HCT116 (cell line): Measurements from ENCODE around the gene SCAF4. TPM values are rescaled to one million over a fixed set of nuclear protein-coding genes. Genes with fewer than 3 reads are reported as not detected.

Experiments used
- ATAC-seq: fragments of 200-7000 bp; cut with Tn5 transposase; 2 replicates; pipeline ENCODE4 v1.9.1; 2020; ENCODE audit warnings: mild to moderate bottlenecking, moderate library complexity
- BruUV-seq: library from RNA; stranded (reverse); fragments of 400-500 nt; replicated peaks from 2 replicates; lab custom pipeline; 2021; lab: Mats Ljungman, UMichigan
- CTCF ChIA-PET: fragments of 300-600 bp; sonication (Branson Sonifier 250); formaldehyde crosslinking; loops from one replicate; lab custom pipeline; 2021; ENCODE audit warnings: antibody characterized with exemption; lab: Charles Lee
- POLR2A ChIA-PET: fragments of 300-600, 350-600 bp; sonication (Branson Sonifier 250); formaldehyde crosslinking; loops from one replicate; lab custom pipeline; 2021; ENCODE audit warnings: antibody characterized with exemption; lab: Charles Lee
- RAD21 ChIA-PET, 2 experiments: fragments of 300-600 bp; sonication (Branson Sonifier 250); formaldehyde crosslinking; loops; one replicate each; lab custom pipeline; 2023; ENCODE audit warnings: low total read pairs in 2 of 2; ENCODE audit not compliant: uncharacterized antibody in 2 of 2, unreplicated experiment in 2 of 2, low non-redundant PET in 1 of 2; lab: Charles Lee
- DNase-seq: peaks from one replicate; pipeline ENCODE4 v3.0.0-alpha.2; 2010; ENCODE audit warnings: low read depth, low spot score
- H2AFZ ChIP-seq: fragments of 200-600 bp; shearing (Covaris generic), sonication (generic); 2 replicates; pipeline ENCODE4 v1.6.1; 2017; ENCODE audit warnings: low read depth, mixed run types, mixed read lengths, antibody characterized with exemption, low read length; ENCODE audit not compliant: poor library complexity, severe bottlenecking
- H3K27ac ChIP-seq: 2 replicates; pipeline ENCODE4 v1.5.1; 2012; ENCODE audit warnings: low read depth, low read length
- H3K27me3 ChIP-seq: fragments of 200-600 bp; sonication (generic); 2 replicates; pipeline ENCODE4 v1.6.1; 2016; ENCODE audit warnings: mixed run types, low read length, mixed read lengths; ENCODE audit not compliant: insufficient read depth
- H3K36me3 ChIP-seq, 2 experiments: fragments of 200-500 bp in 1 of 2; fragments of 200-600 bp in 1 of 2; sonication (Bioruptor generic) in 1 of 2; sonication (generic) in 1 of 2; 2 replicates each; pipeline versions ENCODE4 v1.5.1 to v1.6.1; 2014 to 2016; ENCODE audit warnings: low read length in 2 of 2, inconsistent platforms in 1 of 2, mixed read lengths in 1 of 2, mixed run types in 1 of 2; ENCODE audit not compliant: insufficient read depth in 2 of 2, control insufficient read depth in 1 of 2
- H3K4me1 ChIP-seq, 2 experiments: fragments of 200-600 bp in 1 of 2; sonication (generic) in 1 of 2; 2 replicates each; pipeline versions ENCODE4 v1.5.1 to v1.6.1; 2012 to 2017; ENCODE audit warnings: low read length in 2 of 2, inconsistent platforms in 1 of 2, mild to moderate bottlenecking in 1 of 2, mixed read lengths in 1 of 2, mixed run types in 1 of 2, moderate library complexity in 1 of 2; ENCODE audit not compliant: insufficient read depth in 2 of 2, control insufficient read depth in 1 of 2
- H3K4me2 ChIP-seq: fragments of 200-600 bp; sonication (generic); 2 replicates; pipeline ENCODE4 v1.6.1; 2017; ENCODE audit warnings: mixed run types, low read length, mixed read lengths
- H3K4me3 ChIP-seq, 2 experiments: fragments of 200-600 bp in 1 of 2; sonication (generic) in 1 of 2; replicated peaks in 1 of 2; 2 replicates each; pipeline ENCODE4 v1.5.1; 2011 to 2016; ENCODE audit warnings: low read length in 2 of 2, control low read depth in 1 of 2, low read depth in 1 of 2, mild to moderate bottlenecking in 1 of 2, mixed read lengths in 1 of 2, mixed run types in 1 of 2
- H3K79me2 ChIP-seq: fragments of 200-600 bp; sonication (generic); 2 replicates; pipeline ENCODE4 v1.6.1; 2017; ENCODE audit warnings: mild to moderate bottlenecking, mixed run types, low read length, moderate library complexity, mixed read lengths; ENCODE audit not compliant: insufficient read depth
- H3K9ac ChIP-seq: fragments of 200-600 bp; sonication (generic); 2 replicates; pipeline ENCODE4 v1.6.1; 2016; ENCODE audit warnings: low read length, mixed read lengths
- H3K9me2 ChIP-seq: fragments of 200-600 bp; sonication (generic), shearing (Covaris generic); 2 replicates; pipeline ENCODE4 v1.6.1; 2017; ENCODE audit warnings: mixed run types, mild to moderate bottlenecking, moderate library complexity; ENCODE audit not compliant: insufficient read depth
- H3K9me3 ChIP-seq, 2 experiments: fragments of 200-500 bp in 1 of 2; fragments of 200-600 bp in 1 of 2; sonication (Bioruptor generic) in 1 of 2; sonication (generic) in 1 of 2; 2 replicates each; pipeline ENCODE4 v1.6.1; 2014 to 2017; ENCODE audit warnings: low read length in 2 of 2, mixed read lengths in 2 of 2, inconsistent platforms in 1 of 2, low read depth in 1 of 2, mild to moderate bottlenecking in 1 of 2, mixed run types in 1 of 2, moderate library complexity in 1 of 2; ENCODE audit not compliant: control insufficient read depth in 1 of 2, insufficient read depth in 1 of 2
- H4K20me1 ChIP-seq: fragments of 200-600 bp; sonication (generic), shearing (Covaris generic); 2 replicates; pipeline ENCODE4 v1.6.1; 2017; ENCODE audit warnings: mixed run types, mild to moderate bottlenecking, moderate library complexity; ENCODE audit not compliant: insufficient read depth
- CEBPB ChIP-seq: IDR thresholded peaks from 2 replicates; pipeline ENCODE4 v1.6.1; 2012; ENCODE audit warnings: low read depth
- CTCF ChIP-seq, 3 experiments: fragments of 200-600 bp in 1 of 3; sonication (generic) in 1 of 3; IDR thresholded peaks in 2 of 3; conservative IDR thresholded peaks in 1 of 3; 2 replicates each; pipeline ENCODE4 v1.5.1; 2012 to 2017; ENCODE audit warnings: low read depth in 2 of 3, low read length in 2 of 3, antibody characterized with exemption in 1 of 3, borderline replicate concordance in 1 of 3, control low read depth in 1 of 3, mild to moderate bottlenecking in 1 of 3, mixed read lengths in 1 of 3, mixed run types in 1 of 3, moderate library complexity in 1 of 3; ENCODE audit not compliant: insufficient read depth in 1 of 3
- EGR1 ChIP-seq: IDR thresholded peaks from 2 replicates; pipeline ENCODE4 v1.6.1; 2012; ENCODE audit warnings: low read depth
- ELF1 ChIP-seq: IDR thresholded peaks from 2 replicates; pipeline ENCODE4 v1.6.1; 2012; ENCODE audit warnings: low read depth, borderline replicate concordance
- EZH2 ChIP-seq: fragments of 200-600 bp; sonication (generic); IDR thresholded peaks from 2 replicates; pipeline ENCODE4 v1.6.1; 2017; ENCODE audit warnings: antibody characterized with exemption, mixed run types
- FOSL1 ChIP-seq: IDR thresholded peaks from 2 replicates; pipeline ENCODE4 v1.6.1; 2012; ENCODE audit warnings: low read depth
- JUND ChIP-seq: IDR thresholded peaks from 2 replicates; pipeline ENCODE4 v1.6.1; 2012
- POLR2AphosphoS5 ChIP-seq: IDR thresholded peaks from 2 replicates; pipeline ENCODE4 v1.6.1; 2011; ENCODE audit warnings: mild to moderate bottlenecking, low read depth, low read length, moderate library complexity
- RAD21 ChIP-seq: IDR thresholded peaks from 2 replicates; pipeline ENCODE4 v1.6.1; 2012; ENCODE audit warnings: low read depth, mild to moderate bottlenecking
- REST ChIP-seq: IDR thresholded peaks from 2 replicates; pipeline ENCODE4 v1.6.1; 2012; ENCODE audit warnings: low read depth
- SIN3A ChIP-seq: IDR thresholded peaks from 2 replicates; pipeline ENCODE4 v1.6.1; 2012; ENCODE audit warnings: low read depth
- SP1 ChIP-seq: IDR thresholded peaks from 2 replicates; pipeline ENCODE4 v1.6.1; 2012; ENCODE audit warnings: low read depth
- SRF ChIP-seq: IDR thresholded peaks from 2 replicates; pipeline ENCODE4 v1.6.1; 2012; ENCODE audit warnings: low read depth
- YY1 ChIP-seq: IDR thresholded peaks from 2 replicates; pipeline ENCODE4 v1.6.1; 2011; ENCODE audit warnings: low read length, low read depth, moderate library complexity, mild to moderate bottlenecking; ENCODE audit not compliant: insufficient replicate concordance; ENCODE audit errors: extremely low read depth
- ZBTB33 ChIP-seq: IDR thresholded peaks from 2 replicates; pipeline ENCODE4 v1.6.1; 2011; ENCODE audit warnings: mild to moderate bottlenecking, low read length, moderate library complexity; ENCODE audit not compliant: insufficient replicate concordance; ENCODE audit errors: extremely low read depth
- ZFX ChIP-seq: fragments of 450-650 bp; IDR thresholded peaks from 2 replicates; pipeline ENCODE4 v1.6.1; 2017
- intact Hi-C: fragments of 100-400 bp; cut with micrococcal nuclease; formaldehyde crosslinking; loops from 2 replicates; pipeline ENCODE4 v1.10.0; 2022
- total RNA-seq: library from RNA; stranded (reverse); gene quantifications from one replicate; pipeline ENCODE4 v1.2.1, GENCODE V29; 2021; ENCODE audit not compliant: unreplicated experiment
- TF ChIP-seq, protein P1 (sequence below): IDR thresholded peaks from 2 replicates; pipeline ENCODE4 v1.6.1; 2012

SCAF4 gene
- total RNA-seq, 1 experiment from 2014 or later, result 31.1 TPM

DNA sequence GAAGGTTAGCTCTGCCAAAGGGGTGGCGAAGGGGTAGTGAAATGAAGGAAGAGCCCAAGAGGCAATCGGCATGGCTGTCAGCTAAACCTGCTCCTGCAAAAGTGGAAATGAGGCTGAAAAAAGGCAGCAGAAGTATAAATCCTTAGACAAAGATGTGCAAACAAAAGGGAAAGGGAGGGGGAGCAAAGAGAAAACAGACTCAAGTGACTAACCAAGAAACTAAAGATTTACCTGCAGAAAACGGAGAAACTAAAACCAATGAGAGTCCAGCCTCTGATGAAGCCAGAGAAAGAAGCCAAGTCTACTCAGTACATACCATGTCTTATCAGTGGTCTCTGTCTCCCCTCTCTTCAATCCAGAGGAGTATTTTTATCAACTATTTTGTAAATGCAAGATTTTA lies 25.4 kb downstream of the SCAF4 start:
- no peak overlapping the region for H3K9ac ChIP-seq
- ChIA-PET CTCF (no interaction called here), POLR2A (no interaction called here), RAD21 (no interaction called here)
- H3K9me3 ChIP-seq, result no peaks in the 10 kb centered on the region
- H3K27me3 ChIP-seq, result no peaks in the 10 kb centered on the region
- peaks cover 2 to 16% of the 10 kb centered on the region in 2 experiments; a peak in 3 of 4 replicates for H3K36me3 ChIP-seq
- H2AFZ ChIP-seq, result no peak overlapping the region
- DNase-seq, result no peak
- ATAC-seq, result no peak
- intact Hi-C loops, result no loop called here
- no peak overlapping the region for H3K4me3 ChIP-seq
- no peak for TF ChIP-seq SRF
- TF ChIP-seq ZFX, result no peak
- no peak for TF ChIP-seq YY1
- no peak for TF ChIP-seq REST
- no peak for TF ChIP-seq EZH2
- TF ChIP-seq SIN3A, result no peak
- TF ChIP-seq CEBPB, result no peak
- no peak for TF ChIP-seq EGR1
- TF ChIP-seq, protein P1, sequence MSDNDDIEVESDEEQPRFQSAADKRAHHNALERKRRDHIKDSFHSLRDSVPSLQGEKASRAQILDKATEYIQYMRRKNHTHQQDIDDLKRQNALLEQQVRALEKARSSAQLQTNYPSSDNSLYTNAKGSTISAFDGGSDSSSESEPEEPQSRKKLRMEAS, result no peak
- no peak for TF ChIP-seq ZBTB33
- no peak for TF ChIP-seq POLR2AphosphoS5
- no peak for TF ChIP-seq RAD21
- no peak for TF ChIP-seq CTCF (IDR thresholded peaks at IDR 0.05 in 2 of 3, conservative IDR thresholded peaks at IDR 0.05 in 1 of 3; ENCODE audit: borderline replicate concordance in 1 of 3, insufficient read depth in 1 of 3, low read depth in 2 of 3, low read length in 2 of 3)
- no peak for TF ChIP-seq SP1
- TF ChIP-seq JUND, result no peak
- TF ChIP-seq ELF1, result no peak
- TF ChIP-seq FOSL1, result no peak
- peaks cover 99% of the 10 kb centered on the region for H3K79me2 ChIP-seq
- H3K27ac ChIP-seq, result no peak overlapping the region
- 0 out of 4 replicates have a peak, but pooled peaks cover 0 to 4% of the 10 kb centered on the region in 2 experiments for H3K4me1 ChIP-seq
- H3K9me2 ChIP-seq, result no peaks in the 10 kb centered on the region
- no peak overlapping the region for H3K4me2 ChIP-seq
- peaks cover 11% of the 10 kb centered on the region; the same call in 1 of the 2 replicates for H4K20me1 ChIP-seq
- no TSS peak for BruUV-seq
